GM18907 (cell line): ENCODE results near the gene PTPRR.
A peak's percentile ranks its signal among the peaks of the same experiment; 100 is the strongest.

ENCODE experiments used
- ATAC-seq: cut with Tn5 transposase; IDR thresholded peaks from one replicate; pipeline ENCODE4 v1.9.1; 2021; ENCODE audit warnings: mild to moderate bottlenecking, moderate library complexity; ENCODE audit not compliant: unreplicated experiment

The PTPRR gene

GRCh38 chr12:70657616-70658286 is 262.8 kb downstream of the PTPRR start:
- no peak for ATAC-seq

GRCh38 chr12:70652451-70652850 is 268.1 kb downstream of the PTPRR start:
- ATAC-seq = no peak

- no peak for ATAC-seq
Measured at GRCh38 chr12:70648831-70649230, 271.7 kb downstream of the PTPRR start.

GRCh38 chr12:70648191-70648590 is 272.3 kb downstream of the PTPRR start:
- no peak for ATAC-seq

- ATAC-seq = no peak
Measured at GRCh38 chr12:70646850-70647249, 273.7 kb downstream of the PTPRR start.

GRCh38 chr12:70645494-70646317 is 274.8 kb downstream of the PTPRR start:
- peak; percentile 75 for ATAC-seq

- no peak for ATAC-seq
Measured at GRCh38 chr12:70644861-70645260, 275.7 kb downstream of the PTPRR start.

GRCh38 chr12:70643939-70644338 is 276.6 kb downstream of the PTPRR start:
- no peak for ATAC-seq

GRCh38 chr12:70641691-70642090 is 278.8 kb downstream of the PTPRR start:
- no peak for ATAC-seq

- ATAC-seq = no peak
Measured at GRCh38 chr12:70640901-70641300, 279.6 kb downstream of the PTPRR start.

- ATAC-seq = no peak
Measured at GRCh38 chr12:70639535-70639934, 281.0 kb downstream of the PTPRR start.

GRCh38 chr12:70638639-70639360 is 281.7 kb downstream of the PTPRR start:
- no peak for ATAC-seq

- ATAC-seq = no peak
Measured at GRCh38 chr12:70637303-70638085, 283.0 kb downstream of the PTPRR start, which contains the start of gene PTPRB. Gene PTPRB, minus strand, starts transcription at chr12:70637429. Its CDS starts 34 bp downstream, at chr12:70637395.

- ATAC-seq = no peak
Measured at GRCh38 chr12:70635755-70636154, 284.8 kb downstream of the PTPRR start.

- no peak for ATAC-seq
Measured at GRCh38 chr12:70628701-70629480, 291.6 kb downstream of the PTPRR start.

- no peak for ATAC-seq
Measured at GRCh38 chr12:70627677-70628076, 292.9 kb downstream of the PTPRR start.

GRCh38 chr12:70626180-70626579 is 294.4 kb downstream of the PTPRR start:
- no peak for ATAC-seq

- ATAC-seq = no peak
Measured at GRCh38 chr12:70619471-70620152, 300.9 kb downstream of the PTPRR start.

GRCh38 chr12:70618371-70618770 is 302.2 kb downstream of the PTPRR start:
- ATAC-seq = no peak
